Upper lobe of right lung (tissue), 1 donor: Measurements from ENCODE around the gene TRAPPC3L. TPM values are rescaled to one million over a fixed set of nuclear protein-coding genes. Genes with fewer than 3 reads are reported as not detected.

Source experiments
- ATAC-seq: fragments of 200-7000 bp; cut with Tn5 transposase; one replicate; pipeline ENCODE4 v1.9.1; 2020; ENCODE audit warnings: mild to moderate bottlenecking, moderate library complexity
- DNase-seq: peaks from one replicate; pipeline ENCODE4 v3.0.0-alpha.2; 2020
- H3K27ac ChIP-seq: fragments of 200-600 bp; one replicate; pipeline ENCODE4 v1.8.0; 2022
- H3K27me3 ChIP-seq: fragments of 200-600 bp; one replicate; pipeline ENCODE4 v1.8.0; 2022; ENCODE audit warnings: mild to moderate bottlenecking
- H3K36me3 ChIP-seq: fragments of 200-600 bp; one replicate; pipeline ENCODE4 v1.8.0; 2022
- H3K4me1 ChIP-seq: fragments of 200-600 bp; one replicate; pipeline ENCODE4 v1.8.0; 2022
- H3K4me3 ChIP-seq: fragments of 200-600 bp; one replicate; pipeline ENCODE4 v1.8.0; 2022; ENCODE audit warnings: mild to moderate bottlenecking
- H3K9me3 ChIP-seq: fragments of 200-600 bp; one replicate; pipeline ENCODE4 v1.8.0; 2022
- intact Hi-C: fragments of 100-400 bp; cut with DNase I; formaldehyde crosslinking; loops from one replicate; pipeline ENCODE4 v1.11.0; 2022
- total RNA-seq: library from RNA; stranded (reverse); fragmentation: NEBNext Ultra II Directional; extraction: Animal tissue kit (Norgen Biotek cat#: 25700); gene quantifications from one replicate; pipeline ENCODE4 v1.2.1, GENCODE V29; 2021
- TF ChIP-seq, protein P1 (sequence below): fragments of 200-600 bp; IDR thresholded peaks from one replicate; pipeline ENCODE4 v1.8.0; 2022; ENCODE audit warnings: antibody characterized with exemption
- donor health status: DM: no; HTN: yes; CAD: no; lungs with severe emphysema.

TRAPPC3L gene
- total RNA-seq, 1 donor from 2014 or later = 0.64 TPM

- Histone ChIP-seq H3K4me3 (no peak overlapping the region), H3K4me1 (peaks cover 7% of the 10 kb centered on the region), H3K36me3 (no peaks in the 10 kb centered on the region), H3K27ac (no peak overlapping the region), H3K27me3 (peaks cover 7% of the 10 kb centered on the region), H3K9me3 (no peaks in the 10 kb centered on the region)
- TF ChIP-seq, protein P1, sequence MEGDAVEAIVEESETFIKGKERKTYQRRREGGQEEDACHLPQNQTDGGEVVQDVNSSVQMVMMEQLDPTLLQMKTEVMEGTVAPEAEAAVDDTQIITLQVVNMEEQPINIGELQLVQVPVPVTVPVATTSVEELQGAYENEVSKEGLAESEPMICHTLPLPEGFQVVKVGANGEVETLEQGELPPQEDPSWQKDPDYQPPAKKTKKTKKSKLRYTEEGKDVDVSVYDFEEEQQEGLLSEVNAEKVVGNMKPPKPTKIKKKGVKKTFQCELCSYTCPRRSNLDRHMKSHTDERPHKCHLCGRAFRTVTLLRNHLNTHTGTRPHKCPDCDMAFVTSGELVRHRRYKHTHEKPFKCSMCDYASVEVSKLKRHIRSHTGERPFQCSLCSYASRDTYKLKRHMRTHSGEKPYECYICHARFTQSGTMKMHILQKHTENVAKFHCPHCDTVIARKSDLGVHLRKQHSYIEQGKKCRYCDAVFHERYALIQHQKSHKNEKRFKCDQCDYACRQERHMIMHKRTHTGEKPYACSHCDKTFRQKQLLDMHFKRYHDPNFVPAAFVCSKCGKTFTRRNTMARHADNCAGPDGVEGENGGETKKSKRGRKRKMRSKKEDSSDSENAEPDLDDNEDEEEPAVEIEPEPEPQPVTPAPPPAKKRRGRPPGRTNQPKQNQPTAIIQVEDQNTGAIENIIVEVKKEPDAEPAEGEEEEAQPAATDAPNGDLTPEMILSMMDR = no peak
- ATAC-seq (no peak), DNase-seq (no peak)
- intact Hi-C loops = no loop called here
Measured at GRCh38 chr6:116463301-116463700, 82.2 kb downstream of the TRAPPC3L start.

DNA sequence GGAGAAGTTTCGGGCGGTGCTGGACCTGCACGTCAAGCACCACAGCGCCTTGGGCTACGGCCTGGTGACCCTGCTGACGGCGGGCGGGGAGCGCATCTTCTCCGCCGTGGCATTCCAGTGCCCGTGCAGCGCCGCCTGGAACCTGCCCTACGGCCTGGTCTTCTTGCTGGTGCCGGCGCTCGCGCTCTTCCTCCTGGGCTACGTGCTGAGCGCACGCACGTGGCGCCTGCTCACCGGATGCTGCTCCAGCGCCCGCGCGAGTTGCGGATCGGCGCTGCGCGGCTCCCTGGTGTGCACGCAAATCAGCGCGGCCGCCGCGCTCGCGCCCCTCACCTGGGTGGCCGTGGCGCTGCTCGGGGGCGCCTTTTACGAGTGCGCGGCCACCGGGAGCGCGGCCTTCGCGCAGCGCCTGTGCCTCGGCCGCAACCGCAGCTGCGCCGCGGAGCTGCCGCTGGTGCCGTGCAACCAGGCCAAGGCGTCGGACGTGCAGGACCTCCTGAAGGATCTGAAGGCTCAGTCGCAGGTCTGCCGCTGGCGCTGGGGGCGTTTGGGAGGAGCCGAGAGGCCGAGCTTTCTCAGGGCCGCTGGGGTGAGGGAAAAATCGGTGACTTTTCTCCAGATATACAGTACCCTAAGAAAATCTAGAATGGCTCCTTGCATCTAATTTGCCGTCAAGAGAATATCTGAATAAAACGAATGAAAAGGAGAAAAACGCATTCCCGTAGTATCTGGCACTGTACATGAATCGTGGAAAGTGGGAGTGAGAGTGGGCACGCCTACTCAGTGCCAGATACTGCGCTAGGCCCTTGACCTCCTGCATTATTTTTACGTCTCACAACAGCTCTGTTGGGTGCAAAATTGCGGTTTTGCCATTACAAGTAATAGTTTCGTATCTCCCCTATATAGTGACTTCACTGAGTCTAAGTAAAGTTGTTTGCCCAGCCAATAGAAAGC is 83.3 kb downstream of the TRAPPC3L start:
- peak; percentile 80 for DNase-seq
- no peaks in the 10 kb centered on the region for H3K36me3 ChIP-seq
- peaks cover 7% of the 10 kb centered on the region for H3K27me3 ChIP-seq
- H3K9me3 ChIP-seq = no peaks in the 10 kb centered on the region
- peak; percentile 91 for ATAC-seq
- no peak overlapping the region for H3K27ac ChIP-seq
- intact Hi-C loops = no loop called here
- peaks cover 7% of the 10 kb centered on the region for H3K4me1 ChIP-seq
- H3K4me3 ChIP-seq = peak overlapping the region; percentile 47
- TF ChIP-seq, protein P1 = no peak

- TF ChIP-seq, protein P1 = no peak
- Histone ChIP-seq H3K4me1 (peaks cover 7% of the 10 kb centered on the region), H3K36me3 (no peaks in the 10 kb centered on the region), H3K27me3 (peaks cover 7% of the 10 kb centered on the region), H3K27ac (no peak within 1 kb of the TSS), H3K4me3 (peak within 1 kb of the TSS; percentile 47), H3K9me3 (no peaks in the 10 kb centered on the region)
- intact Hi-C loops = no loop called here
- DNase-seq (no peak), ATAC-seq (no peak)
Measured at GRCh38 chr6:116461331-116461931, 84.1 kb downstream of the TRAPPC3L start, which contains the start of gene CALHM6. CALHM6 (plus strand) TSS chr6:116461375; CDS start chr6:116461930, 555 bp downstream.

DNA sequence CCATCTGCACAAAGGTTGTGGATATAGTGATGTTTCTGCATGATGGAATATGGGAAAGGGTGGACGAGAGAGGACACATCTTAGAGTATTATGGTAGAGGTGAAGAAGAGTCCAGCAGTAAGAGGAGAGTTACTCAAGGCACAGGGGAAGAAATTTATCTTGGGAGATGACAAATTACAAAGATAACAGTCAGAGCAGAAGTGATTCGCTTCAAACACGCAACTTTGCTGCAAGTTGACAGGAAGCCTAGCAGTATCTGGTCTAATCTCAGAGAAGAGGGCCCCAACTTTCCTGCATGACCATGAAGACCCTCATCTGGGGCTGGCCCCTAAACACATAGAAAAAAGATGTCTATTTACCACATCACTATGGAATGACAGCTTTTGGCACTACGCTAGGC is 85.6 kb downstream of the TRAPPC3L start:
- intact Hi-C loops = no loop called here

DNA sequence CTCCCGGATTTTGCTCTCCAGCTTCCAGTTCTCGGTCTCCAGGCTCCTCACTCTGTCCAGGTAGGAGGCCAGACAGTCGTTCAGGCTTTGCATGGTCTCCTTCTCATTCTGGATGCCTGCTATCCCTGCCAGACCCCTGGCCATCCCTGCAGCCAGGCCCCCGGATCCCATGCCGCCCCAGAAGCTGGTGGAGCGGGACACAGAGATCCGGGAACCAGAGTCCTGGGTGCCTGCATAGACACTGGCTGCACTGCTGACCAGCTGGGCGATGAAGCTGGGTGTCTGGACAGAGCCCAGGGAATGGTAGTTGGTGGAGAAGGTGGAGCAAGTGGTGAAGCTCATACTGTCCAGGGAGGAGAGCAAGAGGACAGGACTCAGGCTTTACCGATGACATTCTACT is 87.2 kb downstream of the TRAPPC3L start:
- Histone ChIP-seq H3K27ac (no peak overlapping the region), H3K9me3 (no peaks in the 10 kb centered on the region), H3K4me3 (no peak overlapping the region), H3K36me3 (no peaks in the 10 kb centered on the region), H3K4me1 (peaks cover 7% of the 10 kb centered on the region), H3K27me3 (peaks cover 7% of the 10 kb centered on the region)
- ATAC-seq = no peak
- TF ChIP-seq, protein P1 = no peak
- no peak for DNase-seq
- intact Hi-C loops = no loop called here

More for the DNA sequence above, 85.6 kb downstream of the TRAPPC3L start:
- peaks cover 7% of the 10 kb centered on the region for H3K4me1 ChIP-seq
- DNase-seq (no peak), ATAC-seq (no peak)
- H3K27me3 ChIP-seq = peaks cover 7% of the 10 kb centered on the region
- no peak overlapping the region for H3K27ac ChIP-seq
- no peak overlapping the region for H3K4me3 ChIP-seq
- H3K36me3 ChIP-seq = no peaks in the 10 kb centered on the region
- TF ChIP-seq, protein P1 = no peak
- no peaks in the 10 kb centered on the region for H3K9me3 ChIP-seq
